Omental fat pad (tissue), 4 donors: ENCODE measurements around the gene USP4. TPM values are rescaled to one million over a fixed set of nuclear protein-coding genes. Genes with fewer than 3 reads are reported as not detected.
A peak's percentile ranks its signal among the peaks of the same experiment; 100 is the strongest.

ENCODE experiments used
- ATAC-seq: fragments of 150-250 bp; one replicate; pipeline ENCODE4 v1.9.1; 2016; ENCODE audit warnings: mild to moderate bottlenecking, moderate library complexity; ENCODE audit not compliant: low FRiP score
- DNase-seq: peaks from one replicate; pipeline ENCODE4 v3.0.0-alpha.2; 2019; ENCODE audit warnings: low spot score
- total RNA-seq, 4 donors: library from RNA; depleted of rRNA; stranded (reverse); fragments of >200 nt; gene quantifications; one replicate each; pipeline ENCODE4 v1.1.0, GENCODE V29; 2016
- TF ChIP-seq, protein P1 (sequence below), 3 donors: fragments of 450-650 bp; IDR thresholded peaks; one replicate each; pipeline ENCODE4 v1.5.1; 2016 to 2017; ENCODE audit warnings: antibody characterized with exemption in 3 of 3, mild to moderate bottlenecking in 3 of 3, moderate library complexity in 2 of 3

USP4 gene
- total RNA-seq, 4 donors from 2014 or later: 17.3 to 43.3 (median 34.6) TPM

DNA sequence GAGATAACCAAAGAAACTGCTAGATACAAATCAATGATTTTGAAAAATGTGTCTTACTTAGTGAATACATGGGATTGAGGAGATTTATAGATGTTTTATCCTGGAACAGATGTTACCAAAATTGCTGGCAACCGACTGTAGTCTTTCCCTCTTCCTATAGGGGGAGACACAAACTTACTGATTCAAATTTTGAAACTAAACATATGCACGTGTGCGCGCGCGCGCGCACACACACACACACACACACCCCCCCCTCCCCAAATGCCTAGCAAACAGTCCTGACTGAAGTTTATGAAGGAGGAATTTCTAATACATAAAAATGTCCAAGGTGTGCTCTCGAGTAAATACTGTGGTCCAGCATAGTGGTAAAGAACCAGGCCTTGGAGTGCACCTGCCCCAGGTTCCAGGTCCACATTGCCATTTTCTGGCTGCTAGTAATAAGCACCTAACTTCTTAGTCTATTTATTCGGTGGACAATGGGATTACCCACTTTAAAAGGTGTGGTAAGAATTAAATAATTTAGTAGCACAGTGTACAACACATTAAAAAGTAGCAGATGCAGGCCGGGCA lies 44.3 kb downstream of the USP4 start:
- TF ChIP-seq, protein P1, sequence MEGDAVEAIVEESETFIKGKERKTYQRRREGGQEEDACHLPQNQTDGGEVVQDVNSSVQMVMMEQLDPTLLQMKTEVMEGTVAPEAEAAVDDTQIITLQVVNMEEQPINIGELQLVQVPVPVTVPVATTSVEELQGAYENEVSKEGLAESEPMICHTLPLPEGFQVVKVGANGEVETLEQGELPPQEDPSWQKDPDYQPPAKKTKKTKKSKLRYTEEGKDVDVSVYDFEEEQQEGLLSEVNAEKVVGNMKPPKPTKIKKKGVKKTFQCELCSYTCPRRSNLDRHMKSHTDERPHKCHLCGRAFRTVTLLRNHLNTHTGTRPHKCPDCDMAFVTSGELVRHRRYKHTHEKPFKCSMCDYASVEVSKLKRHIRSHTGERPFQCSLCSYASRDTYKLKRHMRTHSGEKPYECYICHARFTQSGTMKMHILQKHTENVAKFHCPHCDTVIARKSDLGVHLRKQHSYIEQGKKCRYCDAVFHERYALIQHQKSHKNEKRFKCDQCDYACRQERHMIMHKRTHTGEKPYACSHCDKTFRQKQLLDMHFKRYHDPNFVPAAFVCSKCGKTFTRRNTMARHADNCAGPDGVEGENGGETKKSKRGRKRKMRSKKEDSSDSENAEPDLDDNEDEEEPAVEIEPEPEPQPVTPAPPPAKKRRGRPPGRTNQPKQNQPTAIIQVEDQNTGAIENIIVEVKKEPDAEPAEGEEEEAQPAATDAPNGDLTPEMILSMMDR (IDR thresholded peaks at IDR 0.05): no peak
- ATAC-seq: no peak
- no peak for DNase-seq

DNA sequence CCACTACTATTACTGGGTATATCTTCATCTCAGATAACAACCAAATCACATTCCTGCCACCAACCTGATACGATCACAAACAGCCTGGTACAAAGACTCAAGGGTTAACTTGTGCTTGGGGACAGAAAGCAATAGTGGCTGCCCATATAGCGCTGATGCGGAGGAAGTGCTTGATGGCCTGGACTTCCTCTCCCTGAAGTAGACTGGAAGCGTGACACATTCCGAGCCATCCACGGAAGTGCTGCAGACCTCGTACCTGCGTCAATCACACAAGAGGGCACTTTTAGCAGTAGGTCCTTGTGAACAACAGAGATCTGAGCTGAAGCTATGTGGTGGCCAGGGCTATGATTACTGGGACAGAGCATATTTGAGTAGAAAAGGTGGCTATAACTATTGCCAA lies 45.5 kb downstream of the USP4 start:
- TF ChIP-seq, protein P1 (IDR thresholded peaks at IDR 0.05): no peak
- DNase-seq (no peak), ATAC-seq (no peak)

DNA sequence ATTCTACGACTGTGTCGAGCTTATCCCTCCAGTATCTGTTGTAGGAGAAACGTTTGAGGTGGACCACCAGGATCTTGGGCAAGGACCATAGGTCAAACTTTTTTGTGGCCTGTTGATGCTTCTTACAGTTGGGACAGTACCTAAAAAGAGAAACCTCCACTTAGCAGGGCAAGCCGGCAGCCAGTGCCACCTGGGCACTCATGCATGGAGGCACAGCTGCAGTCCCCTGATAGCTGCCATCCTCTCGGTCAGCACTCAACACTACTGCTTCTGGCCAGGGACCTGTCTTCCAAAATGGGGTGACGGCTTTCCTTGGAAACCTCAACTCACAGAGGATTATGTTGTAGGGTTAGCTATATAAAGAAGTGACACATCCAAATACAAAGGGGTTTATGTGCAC lies 55.9 kb downstream of the USP4 start:
- TF ChIP-seq, protein P1 (IDR thresholded peaks at IDR 0.05): no peak
- ATAC-seq (no peak), DNase-seq (no peak)

DNA sequence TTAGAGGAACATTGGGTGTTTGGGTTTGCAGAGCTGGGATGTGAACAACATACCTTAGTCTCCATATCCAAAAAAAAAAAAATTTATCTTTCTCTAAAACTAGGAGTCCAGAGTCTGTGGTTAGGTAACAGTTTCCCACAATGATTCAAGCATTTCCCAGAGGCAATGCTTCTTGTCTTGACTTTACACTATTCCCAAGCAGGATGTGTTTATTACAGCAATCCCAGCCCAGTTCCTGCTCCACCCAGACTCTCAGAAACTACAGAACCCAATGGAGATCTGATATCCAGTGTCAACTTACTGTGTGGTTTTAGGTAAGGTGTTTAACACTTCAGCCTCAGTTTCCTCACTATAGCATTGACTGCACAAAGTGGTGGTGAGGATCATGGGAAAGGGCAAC lies 60.5 kb downstream of the USP4 start:
- TF ChIP-seq, protein P1 (IDR thresholded peaks at IDR 0.05): no peak
- DNase-seq (no peak), ATAC-seq (no peak)

DNA sequence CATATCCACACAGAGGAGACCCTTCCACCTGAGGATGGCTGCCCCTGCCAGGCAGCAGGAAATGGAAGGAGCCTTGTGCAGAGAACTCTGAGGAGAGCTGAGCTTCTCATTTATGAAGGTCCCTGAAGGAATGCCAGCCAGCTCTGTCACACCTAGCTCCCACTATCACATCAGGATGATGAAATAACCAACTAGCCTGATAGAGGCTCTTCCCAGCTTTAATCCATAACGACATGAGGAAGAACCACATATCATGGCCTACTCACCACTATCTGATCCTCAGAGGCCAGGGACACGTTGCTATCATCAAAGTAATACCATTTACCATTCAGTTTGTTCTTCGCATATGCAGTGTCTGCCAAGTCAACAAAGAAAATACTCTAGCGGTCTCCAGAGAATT lies 61.3 kb downstream of the USP4 start:
- no peak for ATAC-seq
- no peak for DNase-seq
- TF ChIP-seq, protein P1 (IDR thresholded peaks at IDR 0.05): no peak

DNA sequence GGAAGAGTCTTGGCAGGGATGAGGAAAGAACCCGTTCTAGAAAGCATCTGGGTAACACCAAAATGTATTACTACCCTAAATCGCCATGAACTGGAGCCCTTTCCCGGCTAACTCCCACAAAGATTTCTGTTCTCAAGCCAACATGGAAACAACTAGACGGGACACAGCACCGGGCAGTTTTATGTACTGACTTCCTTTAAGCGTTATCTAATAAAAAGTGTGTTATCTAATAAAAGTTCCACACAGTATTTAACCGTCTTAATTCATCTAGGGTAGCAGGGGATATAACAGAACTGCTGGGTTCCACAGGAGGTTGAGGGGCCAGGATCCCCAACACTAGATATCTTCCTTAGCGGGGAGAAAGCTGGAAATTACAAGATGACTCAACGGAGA lies 62.5 kb downstream of the USP4 start:
- TF ChIP-seq, protein P1 (IDR thresholded peaks at IDR 0.05): no peak
- DNase-seq (no peak), ATAC-seq (peak; percentile 14)
